Naive thymus-derived CD8-positive, alpha-beta T cell (primary cell): ENCODE results near the gene FRY. TPM values are rescaled to one million over a fixed set of nuclear protein-coding genes. Genes with fewer than 3 reads are reported as not detected.

Experiments used
- ATAC-seq, 2 donors: fragments of 150-1000 bp; cut with Tn5 transposase in 1 of 2; sonication (Bioruptor Pico), chemical (Tn5 transposase) in 1 of 2; 1 replicate in 1 of 2; 2 replicates in 1 of 2; pipeline ENCODE4 v1.10.0; 2021; ENCODE audit warnings: mild to moderate bottlenecking in 2 of 2, moderate library complexity in 2 of 2
- POLR2A ChIA-PET: fragments of 350-600 bp; sonication (Branson Sonifier 250); formaldehyde crosslinking; loops from one replicate; lab custom pipeline; 2021; ENCODE audit warnings: antibody characterized with exemption; lab: Charles Lee
- DNase-seq, 10 donors: peaks; one replicate each; pipeline versions ENCODE4 v3.0.0 to v3.0.0-alpha.2; 2020 to 2022
- H3K27ac Mint-ChIP-seq, 10 donors: one replicate each; pipeline ENCODE4 v1.8.0; 2020 to 2022; ENCODE audit warnings: mild to moderate bottlenecking in 10 of 10, mixed read lengths in 10 of 10, moderate library complexity in 4 of 10, inconsistent platforms in 1 of 10
- H3K27me3 Mint-ChIP-seq, 5 donors: one replicate each; pipeline ENCODE4 v1.8.0; 2021 to 2022; ENCODE audit warnings: mixed read lengths in 5 of 5
- H3K36me3 Mint-ChIP-seq, 3 donors: one replicate each; pipeline ENCODE4 v1.8.0; 2020 to 2022; ENCODE audit warnings: mixed read lengths in 3 of 3, mild to moderate bottlenecking in 2 of 3, inconsistent platforms in 1 of 3
- H3K4me1 Mint-ChIP-seq, 4 donors: one replicate each; pipeline ENCODE4 v1.8.0; 2021 to 2022; ENCODE audit warnings: mixed read lengths in 4 of 4
- H3K4me3 Mint-ChIP-seq, 10 donors: one replicate each; pipeline ENCODE4 v1.8.0; 2020 to 2022; ENCODE audit warnings: mild to moderate bottlenecking in 10 of 10, mixed read lengths in 10 of 10, moderate library complexity in 6 of 10, inconsistent platforms in 1 of 10
- H3K9me3 Mint-ChIP-seq, 9 donors: one replicate each; pipeline ENCODE4 v1.8.0; 2020 to 2022; ENCODE audit warnings: mixed read lengths in 9 of 9, mild to moderate bottlenecking in 3 of 9, inconsistent platforms in 1 of 9, moderate library complexity in 1 of 9
- polyA plus RNA-seq, 3 donors: library from polyadenylated mRNA; unstranded; fragments of 300-500 nt; fragmentation: Illumina TruSeq; gene quantifications; one replicate each; pipeline ENCODE4 v1.2.3, GENCODE V29; 2021
- total RNA-seq, 8 experiments: library from RNA in 2 of 8; stranded (reverse) in 2 of 8; gene quantifications; one replicate each; pipeline ENCODE4 v1.2.3 and lab custom pipeline; 2021 to 2026

FRY gene
- total and polyA plus RNA-seq, 5 experiments from 2014 or later = 0.08 to 1.4 (median 0.40) TPM

- POLR2A ChIA-PET = interaction anchor here (0.7 kb wide), 1 partner anchor 1569 kb away, joined by 3 read pairs; no protein-coding TSS in a partner anchor
- H3K4me3 Mint-ChIP-seq = peak overlapping the region in 1 of 10 donors; percentile 32
- ATAC-seq = no peak
- H3K27ac Mint-ChIP-seq = peak overlapping the region in 2 of 10 donors; percentile 20 to 59
- H3K27me3 Mint-ChIP-seq = peaks cover 2 to 17% (median 10%) of the 10 kb centered on the region in 5 donors
- H3K36me3 Mint-ChIP-seq = peaks cover 0 to 3% (median 0%) of the 10 kb centered on the region in 3 donors
- no peak for DNase-seq
- peaks cover 2 to 30% (median 12%) of the 10 kb centered on the region in 4 donors for H3K4me1 Mint-ChIP-seq
- H3K9me3 Mint-ChIP-seq = no peaks in the 10 kb centered on the region
Observed at GRCh38 chr13:32036126-32036695, 4.6 kb downstream of the FRY start.

GRCh38 chr13:32036757-32037156 lies 5.2 kb downstream of the FRY start:
- POLR2A ChIA-PET = no interaction called here
- no peak for DNase-seq
- Mint-ChIP-seq H3K36me3 (peaks cover 0 to 3% (median 0%) of the 10 kb centered on the region in 3 donors), H3K27me3 (peaks cover 2 to 17% (median 10%) of the 10 kb centered on the region in 5 donors), H3K27ac (peak overlapping the region in 3 of 10 donors; percentile 18 to 59 (median 20)), H3K9me3 (no peaks in the 10 kb centered on the region), H3K4me1 (peaks cover 2 to 27% (median 8%) of the 10 kb centered on the region in 4 donors), H3K4me3 (peak overlapping the region in 4 of 10 donors; percentile 1 to 22 (median 14))
- ATAC-seq = no peak

GRCh38 chr13:32037471-32037870 lies 5.9 kb downstream of the FRY start:
- no peak overlapping the region for H3K27ac Mint-ChIP-seq
- DNase-seq = no peak
- H3K9me3 Mint-ChIP-seq = peaks cover 0 to 1% (median 0%) of the 10 kb centered on the region in 9 donors
- peaks cover 0 to 25% (median 5%) of the 10 kb centered on the region in 4 donors for H3K4me1 Mint-ChIP-seq
- peaks cover 0 to 14% (median 10%) of the 10 kb centered on the region in 5 donors for H3K27me3 Mint-ChIP-seq
- peaks cover 0 to 3% (median 0%) of the 10 kb centered on the region in 3 donors for H3K36me3 Mint-ChIP-seq
- POLR2A ChIA-PET = no interaction called here
- no peak overlapping the region for H3K4me3 Mint-ChIP-seq
- no peak for ATAC-seq

GRCh38 chr13:32038343-32038742 lies 6.8 kb downstream of the FRY start:
- Mint-ChIP-seq H3K9me3 (peaks cover 0 to 9% (median 0%) of the 10 kb centered on the region in 9 donors), H3K4me3 (no peak overlapping the region), H3K27ac (no peak overlapping the region), H3K27me3 (peaks cover 0 to 16% (median 10%) of the 10 kb centered on the region in 5 donors), H3K36me3 (peaks cover 0 to 3% (median 0%) of the 10 kb centered on the region in 3 donors), H3K4me1 (peaks cover 0 to 27% (median 8%) of the 10 kb centered on the region in 4 donors)
- DNase-seq (no peak), ATAC-seq (no peak)
- POLR2A ChIA-PET = no interaction called here

GRCh38 chr13:32039056-32039455 lies 7.5 kb downstream of the FRY start:
- H3K27ac Mint-ChIP-seq = no peak overlapping the region
- POLR2A ChIA-PET = no interaction called here
- no peak for ATAC-seq
- H3K9me3 Mint-ChIP-seq = peaks cover 0 to 9% (median 0%) of the 10 kb centered on the region in 9 donors
- peaks cover 0 to 3% (median 0%) of the 10 kb centered on the region in 3 donors for H3K36me3 Mint-ChIP-seq
- peaks cover 0 to 16% (median 6%) of the 10 kb centered on the region in 5 donors for H3K27me3 Mint-ChIP-seq
- H3K4me3 Mint-ChIP-seq = no peak overlapping the region
- peaks cover 0 to 22% (median 8%) of the 10 kb centered on the region in 4 donors for H3K4me1 Mint-ChIP-seq
- no peak for DNase-seq

- POLR2A ChIA-PET = no interaction called here
- H3K9me3 Mint-ChIP-seq = peaks cover 0 to 9% (median 0%) of the 10 kb centered on the region in 9 donors
- H3K36me3 Mint-ChIP-seq = peaks cover 0 to 2% (median 0%) of the 10 kb centered on the region in 3 donors
- ATAC-seq = no peak
- H3K27ac Mint-ChIP-seq = no peak overlapping the region
- H3K27me3 Mint-ChIP-seq = peaks cover 0 to 14% (median 3%) of the 10 kb centered on the region in 5 donors
- DNase-seq = no peak
- H3K4me3 Mint-ChIP-seq = no peak overlapping the region
- H3K4me1 Mint-ChIP-seq = peaks cover 0 to 22% (median 8%) of the 10 kb centered on the region in 4 donors
Observed at GRCh38 chr13:32039528-32039927, 8.0 kb downstream of the FRY start.

GRCh38 chr13:32040052-32040642 lies 8.6 kb downstream of the FRY start:
- Mint-ChIP-seq H3K27ac (no peak overlapping the region), H3K9me3 (peaks cover 0 to 9% (median 0%) of the 10 kb centered on the region in 9 donors), H3K27me3 (peaks cover 0 to 11% (median 0%) of the 10 kb centered on the region in 5 donors), H3K4me3 (no peak overlapping the region), H3K36me3 (no peaks in the 10 kb centered on the region), H3K4me1 (peaks cover 0 to 22% (median 8%) of the 10 kb centered on the region in 4 donors)
- ATAC-seq = no peak
- POLR2A ChIA-PET = no interaction called here
- DNase-seq = no peak

GRCh38 chr13:32040689-32041088 lies 9.1 kb downstream of the FRY start:
- no peak overlapping the region for H3K27ac Mint-ChIP-seq
- POLR2A ChIA-PET = no interaction called here
- DNase-seq (no peak), ATAC-seq (no peak)
- H3K9me3 Mint-ChIP-seq = peaks cover 0 to 9% (median 0%) of the 10 kb centered on the region in 9 donors
- peaks cover 0 to 11% (median 0%) of the 10 kb centered on the region in 5 donors for H3K27me3 Mint-ChIP-seq
- no peaks in the 10 kb centered on the region for H3K36me3 Mint-ChIP-seq
- no peak overlapping the region for H3K4me3 Mint-ChIP-seq
- H3K4me1 Mint-ChIP-seq = peaks cover 0 to 22% (median 8%) of the 10 kb centered on the region in 4 donors

- Mint-ChIP-seq H3K36me3 (no peaks in the 10 kb centered on the region), H3K4me3 (no peak overlapping the region), H3K27ac (no peak overlapping the region), H3K4me1 (peaks cover 0 to 21% (median 12%) of the 10 kb centered on the region in 4 donors), H3K27me3 (peaks cover 0 to 11% (median 0%) of the 10 kb centered on the region in 5 donors), H3K9me3 (peaks cover 0 to 9% (median 0%) of the 10 kb centered on the region in 9 donors)
- DNase-seq = no peak
- no peak for ATAC-seq
- POLR2A ChIA-PET = interaction anchor here (0.6 kb wide), 2 partner anchors 402 to 1503 kb away, joined by 3 to 6 read pairs; no protein-coding TSS in a partner anchor
Observed at GRCh38 chr13:32041429-32041828, 9.9 kb downstream of the FRY start.

- Mint-ChIP-seq H3K9me3 (peaks cover 0 to 9% (median 0%) of the 10 kb centered on the region in 9 donors), H3K4me3 (no peak overlapping the region), H3K36me3 (no peaks in the 10 kb centered on the region), H3K27ac (peak overlapping the region in 1 of 10 donors; percentile 32), H3K27me3 (peaks cover 0 to 8% (median 0%) of the 10 kb centered on the region in 5 donors), H3K4me1 (peaks cover 0 to 19% (median 9%) of the 10 kb centered on the region in 4 donors)
- DNase-seq = no peak
- POLR2A ChIA-PET = no interaction called here
- no peak for ATAC-seq
Observed at GRCh38 chr13:32042551-32042950, 11.0 kb downstream of the FRY start.

GRCh38 chr13:32044446-32044845 lies 12.9 kb downstream of the FRY start:
- ATAC-seq (no peak), DNase-seq (no peak)
- H3K9me3 Mint-ChIP-seq = peaks cover 0 to 9% (median 0%) of the 10 kb centered on the region in 9 donors
- no peak overlapping the region for H3K27ac Mint-ChIP-seq
- POLR2A ChIA-PET = no interaction called here
- peaks cover 0 to 1% (median 0%) of the 10 kb centered on the region in 3 donors for H3K36me3 Mint-ChIP-seq
- peaks cover 2 to 31% (median 16%) of the 10 kb centered on the region in 4 donors for H3K4me1 Mint-ChIP-seq
- peaks cover 0 to 10% (median 1%) of the 10 kb centered on the region in 5 donors for H3K27me3 Mint-ChIP-seq
- no peak overlapping the region for H3K4me3 Mint-ChIP-seq

- POLR2A ChIA-PET = no interaction called here
- Mint-ChIP-seq H3K36me3 (peaks cover 0 to 1% (median 0%) of the 10 kb centered on the region in 3 donors), H3K4me3 (no peak overlapping the region), H3K9me3 (peaks cover 0 to 9% (median 0%) of the 10 kb centered on the region in 9 donors), H3K4me1 (peaks cover 2 to 31% (median 16%) of the 10 kb centered on the region in 4 donors), H3K27me3 (peaks cover 0 to 10% (median 1%) of the 10 kb centered on the region in 5 donors), H3K27ac (no peak overlapping the region)
- DNase-seq = no peak
- no peak for ATAC-seq
Observed at GRCh38 chr13:32045537-32045936, 14.0 kb downstream of the FRY start.
